Peyer's patch (tissue), 4 donors: ENCODE data around the gene WDR86.

ENCODE experiments used
- POLR2A ChIP-seq, 2 donors: fragments of 450-650 bp; IDR thresholded peaks; one replicate each; pipeline ENCODE4 v1.5.1; 2017; ENCODE audit warnings: antibody characterized with exemption in 2 of 2, mild to moderate bottlenecking in 2 of 2, moderate library complexity in 2 of 2
- TF ChIP-seq, protein P1 (sequence below), 6 experiments: fragments of 450-650 bp in 4 of 6; fragments of 200-600 bp in 2 of 6; sonication (generic) in 1 of 6; IDR thresholded peaks; one replicate each; pipeline ENCODE4 v1.5.1; 2017 to 2019; ENCODE audit warnings: antibody characterized with exemption in 6 of 6, mild to moderate bottlenecking in 3 of 6, moderate library complexity in 1 of 6

DNA sequence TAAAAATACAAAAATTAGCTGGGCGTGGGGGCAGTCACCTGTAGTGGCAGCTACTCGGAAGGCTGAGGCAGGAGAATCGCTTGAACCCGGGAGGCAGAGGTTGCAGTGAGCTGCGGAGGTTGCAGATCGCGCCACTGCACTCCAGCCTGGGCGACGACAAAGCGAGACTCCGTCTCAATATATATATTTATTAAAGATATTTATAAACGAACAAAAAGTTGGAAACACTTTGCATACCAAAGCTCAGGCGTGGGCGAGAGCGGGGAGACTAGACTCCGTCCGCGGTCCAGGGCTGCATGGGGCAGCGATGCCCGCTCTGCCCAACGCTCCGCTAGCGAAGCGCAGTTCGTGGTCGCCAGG, 38.0 kb upstream of the WDR86 start:
- TF ChIP-seq POLR2A (IDR thresholded peaks at IDR 0.05): no peak
- TF ChIP-seq, protein P1, sequence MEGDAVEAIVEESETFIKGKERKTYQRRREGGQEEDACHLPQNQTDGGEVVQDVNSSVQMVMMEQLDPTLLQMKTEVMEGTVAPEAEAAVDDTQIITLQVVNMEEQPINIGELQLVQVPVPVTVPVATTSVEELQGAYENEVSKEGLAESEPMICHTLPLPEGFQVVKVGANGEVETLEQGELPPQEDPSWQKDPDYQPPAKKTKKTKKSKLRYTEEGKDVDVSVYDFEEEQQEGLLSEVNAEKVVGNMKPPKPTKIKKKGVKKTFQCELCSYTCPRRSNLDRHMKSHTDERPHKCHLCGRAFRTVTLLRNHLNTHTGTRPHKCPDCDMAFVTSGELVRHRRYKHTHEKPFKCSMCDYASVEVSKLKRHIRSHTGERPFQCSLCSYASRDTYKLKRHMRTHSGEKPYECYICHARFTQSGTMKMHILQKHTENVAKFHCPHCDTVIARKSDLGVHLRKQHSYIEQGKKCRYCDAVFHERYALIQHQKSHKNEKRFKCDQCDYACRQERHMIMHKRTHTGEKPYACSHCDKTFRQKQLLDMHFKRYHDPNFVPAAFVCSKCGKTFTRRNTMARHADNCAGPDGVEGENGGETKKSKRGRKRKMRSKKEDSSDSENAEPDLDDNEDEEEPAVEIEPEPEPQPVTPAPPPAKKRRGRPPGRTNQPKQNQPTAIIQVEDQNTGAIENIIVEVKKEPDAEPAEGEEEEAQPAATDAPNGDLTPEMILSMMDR (IDR thresholded peaks at IDR 0.05): no peak
